ENCODE data around the gene SLC17A8.

GRCh38 chr12:100461330-100461973 lies 104.6 kb downstream of the SLC17A8 start:
- TF ChIP-seq CTCF (IDR thresholded peaks at IDR 0.05): no peak
- no peak for TF ChIP-seq POLR2A (IDR thresholded peaks at IDR 0.05)

Data from testis (tissue), 2 donors.